ENCODE measurements around the gene UBE2L6.

- TF ChIP-seq CTCF (conservative IDR thresholded peaks at IDR 0.05), result no peak
- TF ChIP-seq EZH2 (IDR thresholded peaks at IDR 0.05; ENCODE audit: low read depth), result no peak
Measured at GRCh38 chr11:57516061-57516443, 51.4 kb downstream of the UBE2L6 start.
